ENCODE measurements around the gene GLT6D1.
"Not testable (repeated sequence)": the region's sequence is repeated elsewhere in the genome, so short reads cannot be mapped to it uniquely, and the experiment has no call there.

GLT6D1 gene

GRCh38 chr9:135670721-135671590 is 31.6 kb upstream of the GLT6D1 start:
- H3K4me3 ChIP-seq (ENCODE audit: low read length) = no peak overlapping the region
- TF ChIP-seq ZNF274 (IDR thresholded peaks at IDR 0.05; ENCODE audit: low read depth, low read length) = no peak

DNA sequence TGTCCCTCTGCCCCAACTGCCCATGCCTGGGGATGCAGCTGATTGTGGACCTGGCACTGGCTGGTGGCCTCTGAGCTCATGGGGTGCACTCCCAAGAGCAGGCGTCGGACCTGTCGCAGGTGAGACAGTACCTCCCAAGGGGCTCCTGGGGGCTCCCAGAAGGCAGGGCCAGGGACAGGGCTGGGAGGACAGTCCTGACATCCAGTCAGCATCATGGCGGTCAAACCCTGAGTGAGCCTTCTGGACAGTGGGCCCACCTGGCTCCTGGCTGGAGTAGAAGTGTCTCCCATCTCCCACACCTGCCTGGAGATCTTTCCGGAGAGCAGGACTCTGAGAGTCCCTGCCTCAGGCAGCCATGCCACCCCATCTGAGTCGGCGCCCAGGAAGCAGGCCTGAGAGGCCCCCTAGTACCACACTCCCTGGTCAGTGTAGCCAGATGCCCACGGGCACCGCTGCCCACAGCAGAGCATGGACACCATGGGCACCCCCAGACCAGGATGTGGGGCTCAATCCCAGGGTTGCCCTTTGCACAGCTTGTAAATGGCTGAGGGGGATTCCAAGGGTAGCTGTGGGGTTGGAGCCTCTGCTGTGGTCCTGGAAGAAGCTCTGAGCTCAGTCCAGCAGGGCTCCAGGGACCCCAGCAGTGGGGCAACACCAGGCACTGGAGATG is 30.4 kb upstream of the GLT6D1 start:
- no peak for TF ChIP-seq ZNF274 (IDR thresholded peaks at IDR 0.05; ENCODE audit: low read depth, low read length)
- H3K4me3 ChIP-seq (ENCODE audit: low read length) = no peak overlapping the region

- not testable (repeated sequence) for H3K4me3 ChIP-seq (ENCODE audit: low read length)
These were observed 29.7 kb upstream of the GLT6D1 start for GRCh38 chr9:135669018-135669417.

GRCh38 chr9:135667463-135668001 is 28.2 kb upstream of the GLT6D1 start:
- TF ChIP-seq ZNF274 (IDR thresholded peaks at IDR 0.05; ENCODE audit: low read depth, low read length) = no peak
- H3K4me3 ChIP-seq (ENCODE audit: low read length) = no peak overlapping the region

DNA sequence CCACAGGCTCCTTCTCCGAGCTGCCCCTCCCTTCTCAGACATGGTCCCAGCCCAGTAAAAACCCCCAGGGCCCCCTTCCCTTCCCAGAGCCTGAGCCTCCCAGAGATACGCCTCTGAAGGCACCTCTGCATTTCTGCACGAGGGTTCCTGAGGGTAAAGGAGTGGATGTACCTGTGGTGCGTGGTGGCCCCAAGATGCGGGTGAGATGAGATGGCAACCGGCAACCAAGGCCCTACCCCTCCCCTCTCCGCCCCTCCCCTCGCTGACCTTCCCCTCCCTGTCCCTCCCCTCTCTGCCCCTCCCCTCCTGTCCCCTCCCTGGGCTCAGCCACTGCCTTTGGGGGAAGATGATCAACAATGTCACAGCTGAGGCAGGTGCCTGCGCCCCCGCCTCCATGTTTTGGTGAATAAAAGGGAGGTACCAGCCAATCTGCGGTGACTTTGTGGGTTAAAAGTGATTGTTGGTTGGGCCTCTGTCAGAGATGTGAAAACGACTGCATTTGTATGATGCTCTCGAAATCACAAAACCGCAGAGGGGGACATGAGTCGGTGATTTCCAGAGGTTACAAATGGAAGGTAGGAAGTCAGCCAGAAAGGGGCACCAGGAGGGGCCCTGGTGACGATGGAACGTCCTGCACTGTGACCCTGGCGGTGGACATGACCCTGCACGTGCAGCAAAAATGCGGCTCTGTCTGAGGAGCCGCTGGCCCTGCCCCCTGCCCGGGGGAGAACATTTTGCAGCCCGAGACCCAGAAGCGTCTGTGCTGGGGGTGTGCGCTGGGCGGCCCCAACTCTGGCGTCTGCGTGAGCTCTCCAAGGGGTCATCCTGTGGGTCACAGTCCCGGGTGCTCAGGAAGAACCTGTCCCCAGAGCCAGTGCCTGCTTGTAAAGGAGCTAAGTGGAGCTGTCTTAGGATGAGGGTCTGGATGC is 27.5 kb upstream of the GLT6D1 start:
- H3K4me3 ChIP-seq (ENCODE audit: low read length) = no peak overlapping the region
- no peak for TF ChIP-seq ZNF274 (IDR thresholded peaks at IDR 0.05; ENCODE audit: low read depth, low read length)

GRCh38 chr9:135665795-135666189 is 26.5 kb upstream of the GLT6D1 start:
- no peak overlapping the region for H3K4me3 ChIP-seq (ENCODE audit: low read length)
- no peak for TF ChIP-seq ZNF274 (IDR thresholded peaks at IDR 0.05; ENCODE audit: low read depth, low read length)

DNA sequence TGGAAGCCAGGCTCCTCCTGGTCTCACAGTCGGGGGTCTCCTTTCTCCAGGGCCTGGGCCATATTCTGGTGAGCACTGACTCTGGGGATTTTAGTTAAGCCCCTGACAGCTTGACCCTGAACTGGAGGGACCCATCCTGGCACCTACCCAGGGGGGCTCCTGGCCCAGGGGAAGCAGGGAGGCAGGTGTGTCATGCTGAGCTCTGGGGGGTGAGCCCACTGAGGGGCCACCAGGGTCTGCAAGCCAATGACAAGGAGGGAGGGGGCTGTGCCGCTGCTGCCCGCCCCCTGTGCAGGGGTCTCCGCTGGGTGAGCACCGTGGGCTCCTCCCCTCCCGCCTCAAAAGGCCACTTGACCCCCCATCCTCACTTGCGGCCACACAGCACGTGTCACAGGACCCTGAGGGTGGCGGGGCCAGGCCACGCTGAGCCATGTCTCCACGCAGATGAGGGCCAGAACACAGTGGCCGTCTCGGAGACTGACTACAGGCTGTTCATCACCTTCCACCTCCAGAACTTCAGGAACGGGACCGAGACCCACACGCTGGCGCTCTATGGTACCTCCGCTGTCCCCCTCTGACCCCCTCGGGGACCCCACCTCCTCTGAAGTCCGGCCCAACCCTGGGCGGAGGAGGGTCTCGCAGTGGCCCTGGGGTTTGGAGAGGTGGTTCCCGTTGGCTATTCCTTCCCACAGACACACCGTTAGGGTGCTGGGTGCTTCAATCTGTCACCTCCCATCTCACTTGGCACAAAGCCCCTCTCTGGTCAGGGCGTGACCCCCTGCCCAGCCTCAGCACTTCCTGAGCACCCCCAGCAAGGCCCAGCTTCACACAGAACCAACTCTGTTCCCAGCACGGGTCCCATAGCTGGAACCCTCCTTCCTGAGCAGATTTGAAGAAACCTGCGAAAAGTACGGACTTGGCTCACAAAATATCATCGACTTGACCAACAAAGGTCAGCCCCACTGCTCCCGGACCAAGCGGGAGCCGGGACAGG is 25.8 kb upstream of the GLT6D1 start:
- no peak overlapping the region for H3K4me3 ChIP-seq (ENCODE audit: low read length)
- no peak for TF ChIP-seq ZNF274 (IDR thresholded peaks at IDR 0.05; ENCODE audit: low read depth, low read length)

DNA sequence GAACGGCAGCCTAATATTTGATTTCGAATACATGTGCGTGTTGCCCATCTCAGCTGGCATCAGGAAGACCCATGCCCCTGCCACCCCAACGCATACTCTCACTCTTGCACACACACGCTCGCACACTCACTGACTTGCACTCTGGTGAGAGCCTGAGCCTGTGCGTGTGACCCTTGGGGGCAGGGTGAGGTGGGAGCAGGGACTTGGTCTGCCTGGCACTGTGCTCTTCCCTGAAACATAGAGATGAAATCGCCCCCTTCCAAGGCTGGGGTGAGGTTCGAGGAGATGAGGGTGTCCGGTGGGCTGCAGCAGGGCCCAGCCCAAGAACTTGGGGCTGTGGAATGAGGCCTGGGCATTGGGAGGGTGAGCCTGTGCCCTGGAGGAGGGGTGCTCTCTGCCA is 24.9 kb upstream of the GLT6D1 start:
- H3K4me3 ChIP-seq (ENCODE audit: low read length) = no peak overlapping the region
- no peak for TF ChIP-seq ZNF274 (IDR thresholded peaks at IDR 0.05; ENCODE audit: low read depth, low read length)

- no peak for TF ChIP-seq ZNF274 (IDR thresholded peaks at IDR 0.05; ENCODE audit: low read depth, low read length)
- H3K4me3 ChIP-seq (ENCODE audit: low read length) = no peak overlapping the region
These were observed 24.5 kb upstream of the GLT6D1 start for GRCh38 chr9:135663857-135664256.

- no peak overlapping the region for H3K4me3 ChIP-seq (ENCODE audit: low read length)
- no peak for TF ChIP-seq ZNF274 (IDR thresholded peaks at IDR 0.05; ENCODE audit: low read depth, low read length)
These were observed 24.1 kb upstream of the GLT6D1 start for GRCh38 chr9:135663451-135663770.

DNA sequence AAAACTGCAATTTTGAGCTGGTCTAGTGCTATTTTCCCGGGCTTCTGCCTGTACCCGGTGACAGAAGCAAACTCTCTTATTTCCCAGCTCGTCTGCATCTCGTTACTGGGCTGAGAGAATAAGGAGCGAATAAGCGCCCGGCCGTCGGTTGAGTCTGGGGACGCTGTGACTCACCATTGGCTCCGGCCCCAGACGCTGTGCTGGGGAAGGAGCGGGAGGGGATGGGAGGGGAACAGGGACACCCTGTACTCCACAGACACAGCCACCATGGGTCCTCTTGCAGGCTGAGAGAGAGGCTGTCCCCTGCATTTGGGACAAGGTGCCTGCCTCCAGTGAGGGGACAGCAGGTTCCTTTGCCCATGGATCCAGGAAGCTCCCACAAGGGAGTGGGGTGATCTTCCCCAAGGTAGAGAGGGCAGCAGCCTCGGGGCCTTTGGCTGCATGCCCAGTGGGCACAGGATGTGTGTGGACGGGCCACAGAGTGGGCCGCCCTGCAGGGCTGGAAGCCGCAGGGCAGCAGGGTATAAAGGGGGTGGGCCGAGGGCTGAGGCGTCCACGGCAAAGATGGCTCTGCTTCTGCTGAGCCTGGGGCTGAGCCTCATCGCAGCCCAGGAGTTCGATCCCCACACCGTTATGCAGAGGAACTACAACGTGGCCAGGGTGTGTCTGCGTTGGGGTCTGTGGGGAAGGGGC is 23.6 kb upstream of the GLT6D1 start, which contains the start of gene LCN9:
LCN9 (plus strand) TSS at position 552 of the 693 bp plus-strand sequence; CDS start at position 565, 13 bp downstream.
- H3K4me3 ChIP-seq (ENCODE audit: low read length) = no peak within 1 kb of the TSS
- TF ChIP-seq ZNF274 (IDR thresholded peaks at IDR 0.05; ENCODE audit: low read depth, low read length) = no peak

DNA sequence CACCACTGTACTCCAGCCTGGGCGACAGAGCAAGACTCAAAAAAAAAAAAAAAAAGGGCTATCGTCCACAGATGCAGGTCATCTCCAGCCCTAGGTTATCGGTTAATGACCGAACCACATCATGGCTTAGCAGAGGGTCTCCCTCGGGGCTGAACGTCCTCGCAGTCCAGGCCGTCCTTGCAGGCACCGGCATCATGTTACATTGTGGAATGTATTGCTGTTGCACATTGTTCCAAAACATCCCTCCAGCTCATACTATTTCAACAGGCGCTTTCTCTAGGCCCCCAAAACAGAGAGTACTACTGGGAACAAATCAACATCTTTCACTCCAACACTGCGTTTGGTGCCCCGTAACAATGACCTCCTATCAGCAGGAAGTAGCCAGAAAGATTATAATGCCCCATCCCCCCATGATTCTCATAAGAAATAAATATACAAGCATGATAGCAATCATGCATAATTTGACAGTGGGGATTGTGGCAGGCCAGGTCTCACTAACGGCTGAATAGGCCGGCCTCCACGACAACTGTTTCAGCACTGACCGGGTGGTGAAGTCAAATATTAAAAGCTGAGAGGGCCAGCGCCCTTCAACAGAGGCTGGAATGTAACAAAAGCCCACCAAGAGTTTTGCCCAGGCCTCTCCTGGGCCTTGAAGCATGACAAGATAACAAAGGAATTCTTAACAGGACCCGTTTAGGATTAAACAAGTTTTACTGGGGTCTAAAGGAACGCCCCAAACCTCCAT is 22.6 kb upstream of the GLT6D1 start:
- H3K4me3 ChIP-seq (ENCODE audit: low read length) = no peak overlapping the region
- no peak for TF ChIP-seq ZNF274 (IDR thresholded peaks at IDR 0.05; ENCODE audit: low read depth, low read length)
